Right lobe of liver (tissue), 6 donors: ENCODE measurements around the gene RAD17. TPM values are rescaled to one million over a fixed set of nuclear protein-coding genes. Genes with fewer than 3 reads are reported as not detected.

Experiments used
- ATAC-seq, 4 donors: fragments of 200-7000 bp; cut with Tn5 transposase; one replicate each; pipeline ENCODE4 v1.9.1; 2020; ENCODE audit warnings: mild to moderate bottlenecking in 4 of 4, moderate library complexity in 4 of 4
- DNase-seq, 3 donors: peaks; one replicate each; pipeline ENCODE4 v3.0.0-alpha.2; 2020
- H3K27ac ChIP-seq, 3 donors: fragments of 200-600 bp; one replicate each; pipeline ENCODE4 v1.8.0; 2022
- H3K27me3 ChIP-seq, 2 donors: fragments of 200-600 bp; one replicate each; pipeline ENCODE4 v1.8.0; 2022
- H3K36me3 ChIP-seq, 4 donors: fragments of 200-600 bp; sonication (generic) in 1 of 4; one replicate each; pipeline versions ENCODE4 v1.5.1 to v1.8.0; 2017 to 2022; ENCODE audit warnings: control low read depth in 1 of 4
- H3K4me1 ChIP-seq, 4 donors: fragments of 200-600 bp; sonication (generic) in 1 of 4; one replicate each; pipeline versions ENCODE4 v1.5.1 to v1.8.0; 2017 to 2022; ENCODE audit warnings: control low read depth in 1 of 4
- H3K4me3 ChIP-seq, 3 donors: fragments of 200-600 bp; one replicate each; pipeline ENCODE4 v1.8.0; 2022
- H3K9me3 ChIP-seq, 4 donors: fragments of 200-600 bp; sonication (generic) in 1 of 4; one replicate each; pipeline versions ENCODE4 v1.5.1 to v1.8.0; 2017 to 2022; ENCODE audit warnings: control low read depth in 1 of 4
- POLR2A ChIP-seq: fragments of 450-650 bp; IDR thresholded peaks from one replicate; pipeline ENCODE4 v1.6.1; 2017; ENCODE audit warnings: antibody characterized with exemption, mild to moderate bottlenecking
- WGBS: methylation state at CpG from one replicate; pipeline ENCODE4 v1.1.6; 2018; ENCODE audit warnings: low coverage, low lambda C conversion rate; ENCODE audit not compliant: insufficient coverage; ENCODE audit errors: missing lambda C conversion rate; 5-methylcytosine and 5-hydroxymethylcytosine counted together
- intact Hi-C, 2 donors: fragments of 100-400 bp; cut with DNase I; formaldehyde crosslinking; loops; one replicate each; pipeline versions ENCODE4 v1.11.2 to v1.14.1; 2022
- total RNA-seq, 6 experiments: library from RNA; depleted of rRNA in 2 of 6; stranded (reverse); fragments of >200 nt in 2 of 6; fragmentation: NEBNext Ultra II Directional in 3 of 6; extraction: Animal tissue kit (Norgen Biotek cat#: 25700) in 3 of 6; gene quantifications; one replicate each; pipeline versions ENCODE4 v1.1.0 to v1.2.4, GENCODE V29; 2016 to 2023
- TF ChIP-seq, protein P1 (sequence below), 4 donors: fragments of 200-600 bp in 3 of 4; fragments of 450-650 bp in 1 of 4; IDR thresholded peaks; one replicate each; pipeline versions ENCODE4 v1.5.1 to v1.8.0; 2016 to 2022; ENCODE audit warnings: antibody characterized with exemption in 4 of 4, mild to moderate bottlenecking in 2 of 4
- donor health status: DM: no; HTN: yes; CAD: no.
- donor health status: DM: no; HTN: no; CAD: no.
- donor health status: DM: no; HTN: no; CAD: no.
- donor health status: DM: no; HTN: yes; CAD: no.
- donor health status: DM: no; HTN: yes; CAD: no.

RAD17 gene
- total RNA-seq, 6 experiments from 2014 or later, result 8.4 to 11.5 (median 9.4) TPM

DNA sequence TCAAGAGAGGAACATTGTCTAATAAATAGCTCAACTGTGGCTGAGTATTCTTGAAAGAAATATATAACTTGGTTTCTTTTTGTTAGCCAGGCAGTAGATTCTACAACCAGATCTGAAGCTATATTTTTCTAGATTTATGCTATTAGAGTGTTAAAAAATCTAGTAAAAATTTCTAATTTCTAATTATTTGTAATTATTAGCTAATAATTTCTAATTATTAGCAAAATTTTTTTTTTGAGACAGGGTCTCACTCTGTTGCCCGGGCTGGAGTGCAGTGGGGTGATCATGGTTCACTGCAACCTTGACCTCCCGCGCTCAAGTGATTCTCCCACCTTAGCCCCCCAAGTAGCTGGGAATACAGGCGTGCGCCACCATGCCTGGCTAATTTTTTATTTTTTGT is 2.8 kb downstream of the RAD17 start:
- H3K27me3 ChIP-seq, result no peaks in the 10 kb centered on the region
- H3K4me3 ChIP-seq, result no peak overlapping the region
- H3K36me3 ChIP-seq, result peaks cover 0 to 17% (median 8%) of the 10 kb centered on the region in 4 donors
- WGBS, result 96% methylated on average over 5 of the region's 5 CpGs
- H3K27ac ChIP-seq, result no peak overlapping the region
- no peaks in the 10 kb centered on the region for H3K9me3 ChIP-seq
- ATAC-seq (no peak), DNase-seq (no peak)
- peaks cover 0 to 11% (median 3%) of the 10 kb centered on the region in 4 donors for H3K4me1 ChIP-seq
- intact Hi-C loops, result no loop called here
- TF ChIP-seq, protein P1, sequence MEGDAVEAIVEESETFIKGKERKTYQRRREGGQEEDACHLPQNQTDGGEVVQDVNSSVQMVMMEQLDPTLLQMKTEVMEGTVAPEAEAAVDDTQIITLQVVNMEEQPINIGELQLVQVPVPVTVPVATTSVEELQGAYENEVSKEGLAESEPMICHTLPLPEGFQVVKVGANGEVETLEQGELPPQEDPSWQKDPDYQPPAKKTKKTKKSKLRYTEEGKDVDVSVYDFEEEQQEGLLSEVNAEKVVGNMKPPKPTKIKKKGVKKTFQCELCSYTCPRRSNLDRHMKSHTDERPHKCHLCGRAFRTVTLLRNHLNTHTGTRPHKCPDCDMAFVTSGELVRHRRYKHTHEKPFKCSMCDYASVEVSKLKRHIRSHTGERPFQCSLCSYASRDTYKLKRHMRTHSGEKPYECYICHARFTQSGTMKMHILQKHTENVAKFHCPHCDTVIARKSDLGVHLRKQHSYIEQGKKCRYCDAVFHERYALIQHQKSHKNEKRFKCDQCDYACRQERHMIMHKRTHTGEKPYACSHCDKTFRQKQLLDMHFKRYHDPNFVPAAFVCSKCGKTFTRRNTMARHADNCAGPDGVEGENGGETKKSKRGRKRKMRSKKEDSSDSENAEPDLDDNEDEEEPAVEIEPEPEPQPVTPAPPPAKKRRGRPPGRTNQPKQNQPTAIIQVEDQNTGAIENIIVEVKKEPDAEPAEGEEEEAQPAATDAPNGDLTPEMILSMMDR (IDR thresholded peaks at IDR 0.05), result no peak
- TF ChIP-seq POLR2A, result no peak

DNA sequence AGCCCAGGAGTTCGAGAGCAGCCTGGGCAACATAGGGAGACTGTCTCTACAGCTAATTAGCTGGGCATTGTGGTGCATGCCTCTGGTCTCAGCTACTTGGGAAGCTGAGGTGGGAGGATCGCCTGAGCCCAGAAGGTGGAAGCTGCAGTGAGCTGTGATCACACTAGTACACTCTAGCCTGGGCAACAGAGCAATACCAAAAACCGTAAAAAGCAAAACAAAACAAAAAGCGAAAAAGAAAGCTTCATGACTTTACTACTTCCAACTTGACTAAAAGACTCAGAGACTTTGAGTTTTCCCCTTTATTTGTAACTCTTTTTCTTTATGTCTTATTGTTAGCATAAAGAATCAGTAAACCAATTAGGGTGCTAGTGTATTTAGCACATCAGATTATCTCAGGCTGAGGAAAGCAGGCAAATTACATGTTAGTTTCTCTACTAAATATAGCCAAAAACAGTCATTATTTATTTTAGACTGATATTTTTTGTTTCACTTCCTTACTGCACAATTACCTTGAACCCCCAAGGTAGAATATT is 5.4 kb downstream of the RAD17 start:
- no peak overlapping the region for H3K4me3 ChIP-seq
- intact Hi-C loops, result no loop called here
- TF ChIP-seq POLR2A, result no peak
- TF ChIP-seq, protein P1 (IDR thresholded peaks at IDR 0.05), result no peak
- no peaks in the 10 kb centered on the region for H3K9me3 ChIP-seq
- no peaks in the 10 kb centered on the region for H3K27me3 ChIP-seq
- peaks cover 0 to 17% (median 8%) of the 10 kb centered on the region in 4 donors for H3K36me3 ChIP-seq
- no peak for ATAC-seq
- peaks cover 0 to 7% (median 3%) of the 10 kb centered on the region in 4 donors for H3K4me1 ChIP-seq
- no peak overlapping the region for H3K27ac ChIP-seq
- DNase-seq, result no peak
- 95% methylated on average over 4 of the region's 4 CpGs for WGBS

- Histone ChIP-seq H3K4me3 (no peak overlapping the region), H3K4me1 (no peaks in the 10 kb centered on the region), H3K36me3 (peaks cover 0 to 44% (median 18%) of the 10 kb centered on the region in 4 donors), H3K9me3 (no peaks in the 10 kb centered on the region), H3K27ac (no peak overlapping the region), H3K27me3 (no peaks in the 10 kb centered on the region)
- DNase-seq (no peak), ATAC-seq (no peak)
- intact Hi-C loops, result no loop called here
- TF ChIP-seq, protein P1 (IDR thresholded peaks at IDR 0.05), result no peak
- TF ChIP-seq POLR2A, result no peak
Measured at GRCh38 chr5:69378376-69378775, 8.8 kb downstream of the RAD17 start.

GRCh38 chr5:69404659-69405330 is 35.2 kb downstream of the RAD17 start:
- Histone ChIP-seq H3K27me3 (no peaks in the 10 kb centered on the region), H3K4me3 (no peak overlapping the region), H3K9me3 (no peaks in the 10 kb centered on the region), H3K27ac (no peak overlapping the region), H3K4me1 (no peaks in the 10 kb centered on the region), H3K36me3 (peaks cover 0 to 25% (median 0%) of the 10 kb centered on the region in 4 donors)
- intact Hi-C loops, result no loop called here
- WGBS, result 90% methylated on average over 14 of the region's 15 CpGs
- ATAC-seq, result no peak
- no peak for TF ChIP-seq POLR2A
- TF ChIP-seq, protein P1 (IDR thresholded peaks at IDR 0.05), result no peak
- no peak for DNase-seq
